Measurements from ENCODE around the gene CCL4. TPM values are rescaled to one million over a fixed set of nuclear protein-coding genes. Genes with fewer than 3 reads are reported as not detected.
"Not testable (repeated sequence)": the region's sequence is repeated elsewhere in the genome, so short reads cannot be mapped to it uniquely, and the experiment has no call there.

The CCL4 gene
- total RNA-seq, 2 donors from 2014 or later = 379 to 582 TPM

GRCh38 chr17:36092715-36093114 is 10.9 kb upstream of the CCL4 start:
- peak overlapping the region; percentile 61 for H3K4me3 Mint-ChIP-seq
- not testable (repeated sequence) for DNase-seq (ENCODE audit: low spot score); H3K27me3 Mint-ChIP-seq; H3K9me3 Mint-ChIP-seq; ATAC-seq
- peaks cover 69 to 77% of the 10 kb centered on the region in 2 donors for H3K4me1 Mint-ChIP-seq (ENCODE audit: low read depth in 2 of 2)
- peak overlapping the region; percentile 95 to 96 for H3K27ac Mint-ChIP-seq
- H3K36me3 Mint-ChIP-seq = peaks cover 11% of the 10 kb centered on the region

DNA sequence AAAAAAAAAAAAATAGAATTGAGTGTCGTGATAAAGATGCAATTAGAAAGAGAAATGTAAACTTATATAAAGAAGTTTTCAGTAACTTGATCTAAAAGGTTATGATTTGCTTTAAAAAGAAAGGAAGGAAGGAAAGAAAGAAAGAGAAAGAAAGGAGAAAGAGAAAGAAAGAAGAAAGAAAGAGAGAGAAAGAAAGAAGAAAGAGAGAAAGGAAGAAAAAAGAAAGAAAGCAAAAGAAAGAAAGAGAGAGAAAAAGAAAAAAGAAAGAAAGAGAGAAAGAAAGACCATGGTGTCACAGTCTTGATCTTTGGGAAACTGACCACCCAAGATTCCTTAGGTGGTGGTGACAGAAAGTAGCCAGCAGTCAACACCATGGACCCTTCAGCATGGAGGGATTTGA is 9.4 kb upstream of the CCL4 start:
- H3K4me1 Mint-ChIP-seq (ENCODE audit: low read depth in 2 of 2) = peaks cover 67 to 74% of the 10 kb centered on the region in 2 donors
- peak overlapping the region; percentile 95 to 96 for H3K27ac Mint-ChIP-seq
- no peaks in the 10 kb centered on the region for H3K27me3 Mint-ChIP-seq
- DNase-seq (ENCODE audit: low spot score) (no peak), ATAC-seq (no peak)
- peak overlapping the region; percentile 46 for H3K4me3 Mint-ChIP-seq
- H3K9me3 Mint-ChIP-seq = peaks cover 6% of the 10 kb centered on the region
- H3K36me3 Mint-ChIP-seq = peaks cover 5% of the 10 kb centered on the region

DNA sequence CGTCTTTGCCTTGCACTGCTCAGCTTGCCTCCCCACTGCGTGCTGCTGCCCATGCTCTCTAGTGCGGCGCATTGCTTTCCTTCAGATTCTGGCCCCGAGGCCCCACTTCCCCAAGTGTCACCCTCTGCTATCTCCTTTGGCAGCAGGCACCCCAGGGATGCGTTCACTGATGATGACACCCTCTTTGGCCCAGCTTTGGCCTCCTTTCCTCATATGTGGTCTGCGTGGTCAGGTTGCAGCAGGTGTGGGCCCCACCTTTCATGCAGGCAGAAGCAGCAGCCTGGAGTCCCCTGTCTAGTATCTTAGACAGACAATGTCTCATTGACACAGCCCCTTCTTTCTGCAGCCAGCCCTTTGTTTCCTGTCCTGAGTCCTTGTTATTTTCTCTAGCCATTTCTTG is 8.9 kb upstream of the CCL4 start:
- peak overlapping the region; percentile 51 for H3K4me3 Mint-ChIP-seq
- H3K4me1 Mint-ChIP-seq (ENCODE audit: low read depth in 2 of 2) = peaks cover 67 to 74% of the 10 kb centered on the region in 2 donors
- peaks cover 5% of the 10 kb centered on the region for H3K36me3 Mint-ChIP-seq
- peaks cover 6% of the 10 kb centered on the region for H3K9me3 Mint-ChIP-seq
- DNase-seq (ENCODE audit: low spot score) = no peak
- H3K27ac Mint-ChIP-seq = peak overlapping the region; percentile 95 to 96
- ATAC-seq = no peak
- H3K27me3 Mint-ChIP-seq = no peaks in the 10 kb centered on the region

DNA sequence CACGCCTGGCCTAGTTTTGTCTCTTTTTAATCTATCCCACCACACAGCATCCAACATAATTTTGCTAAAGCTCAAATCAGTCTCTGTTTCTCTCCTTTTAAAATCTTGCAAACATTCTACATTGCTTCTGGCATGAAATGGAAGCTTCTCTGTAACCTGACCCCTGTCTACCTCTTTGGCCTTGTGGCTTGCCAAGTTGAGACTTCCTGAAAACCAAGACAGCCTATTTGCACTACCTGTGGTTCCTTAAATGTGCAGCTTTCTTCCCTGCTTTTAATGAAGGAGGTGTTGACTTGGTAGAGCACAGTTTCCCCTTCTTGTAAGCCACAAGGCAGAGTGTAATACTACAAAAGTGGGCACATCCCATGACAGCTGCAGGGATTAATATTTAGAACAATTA is 7.6 kb upstream of the CCL4 start:
- H3K4me1 Mint-ChIP-seq (ENCODE audit: low read depth in 2 of 2) = peaks cover 64 to 71% of the 10 kb centered on the region in 2 donors
- DNase-seq (ENCODE audit: low spot score) = no peak
- H3K36me3 Mint-ChIP-seq = peaks cover 9% of the 10 kb centered on the region
- no peak for ATAC-seq
- H3K4me3 Mint-ChIP-seq = peak overlapping the region; percentile 51
- peak overlapping the region; percentile 95 to 96 for H3K27ac Mint-ChIP-seq
- no peaks in the 10 kb centered on the region for H3K27me3 Mint-ChIP-seq
- H3K9me3 Mint-ChIP-seq = peaks cover 8% of the 10 kb centered on the region

DNA sequence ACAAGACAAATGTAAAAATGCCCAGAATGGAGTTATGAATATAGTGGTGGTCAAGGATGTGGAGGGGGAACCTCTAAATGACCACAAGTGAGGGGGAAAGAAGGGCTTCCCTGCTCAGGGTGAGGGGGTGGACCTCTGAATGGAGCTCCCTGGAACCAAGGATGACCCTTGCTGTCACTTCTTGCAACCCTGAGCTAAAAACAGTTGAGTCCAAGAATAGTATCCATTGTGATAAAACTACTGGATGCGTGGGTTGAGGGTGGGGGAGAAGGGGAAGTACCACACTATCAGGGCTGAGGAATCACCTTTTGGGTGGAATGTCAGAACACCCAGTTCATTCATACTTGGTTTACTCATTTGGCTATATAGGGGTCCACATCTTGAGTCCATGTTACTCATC is 4.6 kb upstream of the CCL4 start:
- H3K9me3 Mint-ChIP-seq; H3K36me3 Mint-ChIP-seq; ATAC-seq; H3K4me3 Mint-ChIP-seq; DNase-seq (ENCODE audit: low spot score); H3K27me3 Mint-ChIP-seq: not testable (repeated sequence)
- Mint-ChIP-seq H3K4me1 (ENCODE audit: low read depth in 2 of 2) (peaks cover 58 to 61% of the 10 kb centered on the region in 2 donors), H3K27ac (peak overlapping the region; percentile 5 to 29)

- peaks cover 69 to 76% of the 10 kb centered on the region in 2 donors for H3K4me1 Mint-ChIP-seq (ENCODE audit: low read depth in 2 of 2)
- not testable (repeated sequence) for H3K27me3 Mint-ChIP-seq; DNase-seq (ENCODE audit: low spot score); H3K9me3 Mint-ChIP-seq
- peak overlapping the region; percentile 94 to 97 for H3K27ac Mint-ChIP-seq
- peak in 1 of 2 donors; percentile 53 for ATAC-seq
- peak overlapping the region; percentile 92 for H3K4me3 Mint-ChIP-seq
- peaks cover 15% of the 10 kb centered on the region for H3K36me3 Mint-ChIP-seq
Observed at GRCh38 chr17:36104246-36104645, 619 bp downstream of the CCL4 start.

DNA sequence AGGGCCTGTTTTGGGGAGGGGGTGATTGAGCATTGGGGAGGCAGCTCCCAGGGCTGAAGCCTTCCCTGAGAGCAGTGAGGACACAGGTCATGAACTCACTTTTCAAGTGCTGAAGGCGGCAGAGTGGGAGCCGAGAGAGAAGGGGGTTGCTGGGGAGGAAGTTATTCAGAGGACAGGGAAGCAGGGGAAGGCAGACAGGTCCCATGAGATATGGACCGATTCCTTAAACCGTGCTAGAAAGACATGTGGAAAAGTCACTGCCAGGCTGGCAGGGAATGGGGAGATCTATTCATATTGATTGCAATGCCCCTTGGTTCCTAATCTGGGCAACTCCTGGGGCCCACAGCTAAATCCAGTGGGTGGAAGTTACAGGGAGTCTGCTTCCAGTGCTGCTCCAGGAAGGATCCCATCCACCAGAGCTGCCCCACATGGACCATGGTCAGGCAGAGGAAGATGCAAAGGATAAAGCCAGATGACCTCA is 1.1 kb downstream of the CCL4 start:
- no peaks in the 10 kb centered on the region for H3K27me3 Mint-ChIP-seq
- H3K9me3 Mint-ChIP-seq = peaks cover 2% of the 10 kb centered on the region
- peaks cover 15% of the 10 kb centered on the region for H3K36me3 Mint-ChIP-seq
- DNase-seq (ENCODE audit: low spot score) (no peak), ATAC-seq (no peak)
- H3K4me1 Mint-ChIP-seq (ENCODE audit: low read depth in 2 of 2) = peaks cover 65 to 71% of the 10 kb centered on the region in 2 donors
- H3K4me3 Mint-ChIP-seq = peak overlapping the region; percentile 92
- peak overlapping the region; percentile 94 to 97 for H3K27ac Mint-ChIP-seq

GRCh38 chr17:36105781-36106492 is 2.3 kb downstream of the CCL4 start:
- Mint-ChIP-seq H3K4me1 (ENCODE audit: low read depth in 2 of 2) (peaks cover 60 to 71% of the 10 kb centered on the region in 2 donors), H3K4me3 (peak overlapping the region; percentile 92), H3K36me3 (peaks cover 10% of the 10 kb centered on the region), H3K9me3 (no peaks in the 10 kb centered on the region), H3K27me3 (no peaks in the 10 kb centered on the region), H3K27ac (peak overlapping the region; percentile 94 to 97)
- DNase-seq (ENCODE audit: low spot score) = no peak
- ATAC-seq = peak; percentile 39 to 61

DNA sequence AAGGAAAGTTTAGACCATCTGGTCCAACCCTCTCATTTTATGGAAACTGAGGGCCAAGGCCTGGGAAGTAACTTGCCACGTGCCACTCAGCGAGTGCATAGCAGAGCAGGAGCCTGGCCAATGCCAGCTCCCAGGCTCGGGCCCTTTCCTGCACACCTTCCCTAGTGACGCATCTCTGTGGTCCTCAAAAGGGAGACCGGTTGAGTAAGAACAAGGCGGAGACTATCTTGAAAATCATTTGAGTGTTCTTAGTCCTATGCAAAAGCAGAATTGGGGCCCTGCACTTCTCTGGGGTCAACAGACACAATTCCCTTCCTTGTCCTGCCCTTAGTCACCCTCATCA is 2.8 kb downstream of the CCL4 start:
- H3K27ac Mint-ChIP-seq = peak overlapping the region; percentile 94 to 97
- H3K9me3 Mint-ChIP-seq = no peaks in the 10 kb centered on the region
- peaks cover 64 to 74% of the 10 kb centered on the region in 2 donors for H3K4me1 Mint-ChIP-seq (ENCODE audit: low read depth in 2 of 2)
- DNase-seq (ENCODE audit: low spot score) (no peak), ATAC-seq (no peak)
- H3K4me3 Mint-ChIP-seq = peak overlapping the region; percentile 92
- H3K36me3 Mint-ChIP-seq = peaks cover 10% of the 10 kb centered on the region
- no peaks in the 10 kb centered on the region for H3K27me3 Mint-ChIP-seq

GRCh38 chr17:36107660-36108059 is 4.0 kb downstream of the CCL4 start:
- Mint-ChIP-seq H3K4me1 (ENCODE audit: low read depth in 2 of 2) (peaks cover 70 to 79% of the 10 kb centered on the region in 2 donors), H3K9me3 (no peaks in the 10 kb centered on the region), H3K27me3 (no peaks in the 10 kb centered on the region), H3K36me3 (peaks cover 18% of the 10 kb centered on the region), H3K27ac (peak overlapping the region; percentile 94 to 97), H3K4me3 (peak overlapping the region; percentile 54)
- DNase-seq (ENCODE audit: low spot score) = no peak
- peak; percentile 8 to 42 for ATAC-seq

GRCh38 chr17:36108265-36108664 is 4.6 kb downstream of the CCL4 start:
- not testable (repeated sequence) for DNase-seq (ENCODE audit: low spot score); H3K9me3 Mint-ChIP-seq; H3K27me3 Mint-ChIP-seq
- peaks cover 66 to 76% of the 10 kb centered on the region in 2 donors for H3K4me1 Mint-ChIP-seq (ENCODE audit: low read depth in 2 of 2)
- ATAC-seq = peak in 1 of 2 donors; percentile 47
- peak overlapping the region; percentile 54 for H3K4me3 Mint-ChIP-seq
- H3K27ac Mint-ChIP-seq = peak overlapping the region; percentile 94 to 97
- H3K36me3 Mint-ChIP-seq = peaks cover 20% of the 10 kb centered on the region

DNA sequence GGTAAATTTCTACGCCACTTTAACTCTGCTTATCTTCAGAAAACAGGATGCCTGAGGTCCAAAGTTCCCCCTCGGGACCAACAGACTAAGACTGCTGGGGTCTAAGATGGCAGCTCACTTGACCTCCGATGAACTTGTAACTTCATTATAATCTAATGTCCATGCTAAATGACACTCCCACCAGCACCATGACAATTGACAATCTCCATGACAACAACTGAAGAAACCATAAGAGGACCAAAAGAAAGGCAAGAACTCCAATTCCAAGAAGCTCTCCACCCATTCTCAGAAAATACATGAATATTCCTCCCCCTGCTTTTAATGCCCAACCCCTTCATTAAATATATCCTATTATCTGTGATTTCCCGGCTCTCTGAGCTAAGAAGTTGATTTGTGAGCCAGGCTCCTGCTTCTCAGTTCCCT is 7.5 kb downstream of the CCL4 start:
- Mint-ChIP-seq H3K4me3 (no peak overlapping the region), H3K27ac (peak overlapping the region in 1 of 2 donors; percentile 76), H3K9me3 (peaks cover 4% of the 10 kb centered on the region), H3K27me3 (no peaks in the 10 kb centered on the region), H3K36me3 (peaks cover 20% of the 10 kb centered on the region), H3K4me1 (ENCODE audit: low read depth in 2 of 2) (peaks cover 52 to 63% of the 10 kb centered on the region in 2 donors)
- DNase-seq (ENCODE audit: low spot score) (no peak), ATAC-seq (no peak)

DNA sequence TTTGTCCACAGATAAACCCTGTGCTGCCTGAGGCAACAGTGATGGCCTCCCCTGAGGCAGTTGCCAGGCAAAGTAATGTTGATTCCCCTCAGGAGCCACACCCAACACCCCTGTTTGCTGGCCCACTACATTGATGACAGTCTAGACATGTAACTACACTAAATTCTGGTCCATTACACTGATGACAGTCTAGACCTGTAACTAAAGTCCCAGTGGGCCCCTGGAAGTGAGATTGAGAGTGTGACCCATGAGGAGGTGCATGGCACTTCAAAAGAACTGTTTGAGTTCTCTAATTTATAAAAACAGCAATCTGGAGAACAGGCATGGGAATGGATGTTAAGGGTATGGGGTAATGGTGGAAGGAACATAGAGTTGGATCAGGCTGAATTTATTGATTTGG is 8.9 kb downstream of the CCL4 start:
- DNase-seq (ENCODE audit: low spot score) (no peak), ATAC-seq (no peak)
- Mint-ChIP-seq H3K4me1 (ENCODE audit: low read depth in 2 of 2) (peaks cover 50 to 62% of the 10 kb centered on the region in 2 donors), H3K4me3 (no peak overlapping the region), H3K27me3 (no peaks in the 10 kb centered on the region), H3K36me3 (peaks cover 20% of the 10 kb centered on the region), H3K9me3 (peaks cover 4% of the 10 kb centered on the region), H3K27ac (peak overlapping the region; percentile 7 to 76)

DNA sequence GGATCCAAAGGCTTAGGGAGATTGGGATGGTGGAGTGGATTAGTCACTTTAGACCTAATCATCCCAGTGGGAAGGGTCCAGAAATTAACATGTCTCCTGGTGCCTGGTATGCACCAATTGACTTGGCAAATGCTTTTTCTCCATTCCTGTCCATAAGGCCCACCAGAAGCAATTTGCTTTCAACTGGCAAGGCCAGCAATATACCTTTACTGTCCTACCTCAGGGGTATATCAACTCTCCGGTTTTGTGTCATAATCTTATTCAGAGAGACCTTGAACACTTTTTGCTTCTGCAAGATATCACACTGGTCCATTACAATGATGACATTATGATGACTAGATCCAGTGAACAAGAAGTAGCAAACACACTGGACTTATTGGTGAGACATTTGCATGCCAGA is 9.5 kb downstream of the CCL4 start:
- peaks cover 20% of the 10 kb centered on the region for H3K36me3 Mint-ChIP-seq
- not testable (repeated sequence) for DNase-seq (ENCODE audit: low spot score); H3K4me3 Mint-ChIP-seq; H3K27me3 Mint-ChIP-seq; ATAC-seq; H3K9me3 Mint-ChIP-seq
- H3K27ac Mint-ChIP-seq = peak overlapping the region in 1 of 2 donors; percentile 7
- peaks cover 50 to 62% of the 10 kb centered on the region in 2 donors for H3K4me1 Mint-ChIP-seq (ENCODE audit: low read depth in 2 of 2)

Data from natural killer cell treated with Interleukin-12 subunit alpha and Interleukin-12 subunit beta and Interleukin-15 and Interleukin-18, amount 100 ng/mL, for 72 hours (primary cell).